Testis (tissue), 2 donors: Measurements from ENCODE around the gene RBM28.

Experiments
- CTCF ChIP-seq, 3 experiments: fragments of 450-650 bp in 2 of 3; fragments of 200-600 bp in 1 of 3; sonication (generic) in 1 of 3; IDR thresholded peaks; one replicate each; pipeline ENCODE4 v1.5.1; 2016 to 2019; ENCODE audit warnings: antibody characterized with exemption in 3 of 3, mild to moderate bottlenecking in 2 of 3, moderate library complexity in 1 of 3
- POLR2A ChIP-seq: fragments of 450-650 bp; IDR thresholded peaks from one replicate; pipeline ENCODE4 v1.6.1; 2017; ENCODE audit warnings: antibody characterized with exemption, mild to moderate bottlenecking, moderate library complexity

GRCh38 chr7:128362670-128363069 is 19.0 kb upstream of the RBM28 start:
- TF ChIP-seq CTCF (IDR thresholded peaks at IDR 0.05), result no peak
- no peak for TF ChIP-seq POLR2A
